ENCODE measurements around the gene TAF11L2.
"Not testable (repeated sequence)": the region's sequence is repeated elsewhere in the genome, so short reads cannot be mapped to it uniquely, and the experiment has no call there.

Gene TAF11L2

GRCh38 chr5:17497931-17498330 lies at the start of gene TAF11L2:
Gene TAF11L2 (plus strand): TSS chr5:17498231.
- not testable (repeated sequence) for H4K20me1 ChIP-seq; H3K4me2 ChIP-seq; H3K27ac ChIP-seq; H3K9me3 ChIP-seq (replicated peaks in 1 of 11); H3K4me3 ChIP-seq; H3K36me3 ChIP-seq; H3K4me1 ChIP-seq; H3K27me3 ChIP-seq; H3K9ac ChIP-seq

- TF ChIP-seq Cebpa-rat (IDR thresholded peaks at IDR 0.05): no peak
- Histone ChIP-seq H3K9me3 (replicated peaks in 1 of 11) (peaks cover 0 to 9% (median 0%) of the 10 kb centered on the region in 11 experiments; a peak in 2 of 22 replicates), H3K27ac (no peak overlapping the region), H3K4me3 (no peak overlapping the region), H3K4me1 (peaks cover 0 to 5% (median 2%) of the 10 kb centered on the region in 10 experiments; a peak in 5 of 20 replicates), H4K20me1 (no peaks in the 10 kb centered on the region), H3K36me3 (no peaks in the 10 kb centered on the region), H3K4me2 (no peak overlapping the region), H3K27me3 (no peaks in the 10 kb centered on the region), H3K9ac (no peak overlapping the region)
These were observed 49.2 kb upstream of the TAF11L2 start for GRCh38 chr5:17448877-17449276.

GRCh38 chr5:17452936-17453335 lies 45.1 kb upstream of the TAF11L2 start:
- no peaks in the 10 kb centered on the region for H3K27me3 ChIP-seq
- no peak overlapping the region for H3K27ac ChIP-seq
- H3K9me3 ChIP-seq (replicated peaks in 1 of 11): peaks cover 0 to 24% (median 15%) of the 10 kb centered on the region in 11 experiments; a peak in 15 of 22 replicates
- no peak for TF ChIP-seq Cebpa-rat (IDR thresholded peaks at IDR 0.05)
- H3K4me2 ChIP-seq: no peak overlapping the region
- no peaks in the 10 kb centered on the region for H3K4me1 ChIP-seq
- no peak overlapping the region for H3K4me3 ChIP-seq
- H4K20me1 ChIP-seq: no peaks in the 10 kb centered on the region
- no peak overlapping the region for H3K9ac ChIP-seq
- no peaks in the 10 kb centered on the region for H3K36me3 ChIP-seq

- no peak overlapping the region for H3K9ac ChIP-seq
- no peaks in the 10 kb centered on the region for H3K27me3 ChIP-seq
- H3K4me1 ChIP-seq: no peaks in the 10 kb centered on the region
- no peaks in the 10 kb centered on the region for H4K20me1 ChIP-seq
- peaks cover 0 to 26% (median 14%) of the 10 kb centered on the region in 11 experiments; a peak in 15 of 22 replicates for H3K9me3 ChIP-seq (replicated peaks in 1 of 11)
- H3K4me3 ChIP-seq: no peak overlapping the region
- H3K4me2 ChIP-seq: no peak overlapping the region
- no peaks in the 10 kb centered on the region for H3K36me3 ChIP-seq
- no peak for TF ChIP-seq Cebpa-rat (IDR thresholded peaks at IDR 0.05)
- H3K27ac ChIP-seq: no peak overlapping the region
These were observed 42.1 kb upstream of the TAF11L2 start for GRCh38 chr5:17455942-17456341.

GRCh38 chr5:17461793-17462192 lies 36.2 kb upstream of the TAF11L2 start:
- Histone ChIP-seq H3K9ac (no peak overlapping the region), H3K4me3 (no peak overlapping the region), H3K4me1 (no peaks in the 10 kb centered on the region), H3K27ac (no peak overlapping the region), H3K27me3 (no peaks in the 10 kb centered on the region), H4K20me1 (no peaks in the 10 kb centered on the region), H3K9me3 (replicated peaks in 1 of 11) (peaks cover 8 to 37% (median 26%) of the 10 kb centered on the region in 11 experiments; a peak in 19 of 22 replicates), H3K36me3 (no peaks in the 10 kb centered on the region), H3K4me2 (no peak overlapping the region)
- no peak for TF ChIP-seq Cebpa-rat (IDR thresholded peaks at IDR 0.05)

GRCh38 chr5:17463653-17464052 lies 34.4 kb upstream of the TAF11L2 start:
- no peaks in the 10 kb centered on the region for H4K20me1 ChIP-seq
- H3K36me3 ChIP-seq: no peaks in the 10 kb centered on the region
- TF ChIP-seq Cebpa-rat (IDR thresholded peaks at IDR 0.05): no peak
- no peak overlapping the region for H3K4me3 ChIP-seq
- peaks cover 8 to 34% (median 21%) of the 10 kb centered on the region in 11 experiments; a peak in 17 of 22 replicates for H3K9me3 ChIP-seq (replicated peaks in 1 of 11)
- H3K27me3 ChIP-seq: no peaks in the 10 kb centered on the region
- no peaks in the 10 kb centered on the region for H3K4me1 ChIP-seq
- H3K4me2 ChIP-seq: no peak overlapping the region
- no peak overlapping the region for H3K27ac ChIP-seq
- no peak overlapping the region for H3K9ac ChIP-seq

GRCh38 chr5:17470064-17470463 lies 28.0 kb upstream of the TAF11L2 start:
- Histone ChIP-seq H3K4me1 (no peaks in the 10 kb centered on the region), H3K27me3 (no peaks in the 10 kb centered on the region), H3K4me2 (no peak overlapping the region), H3K36me3 (no peaks in the 10 kb centered on the region), H3K9ac (no peak overlapping the region), H3K9me3 (replicated peaks in 1 of 11) (peaks cover 0 to 5% (median 0%) of the 10 kb centered on the region in 11 experiments; a peak in 1 of 22 replicates), H4K20me1 (no peaks in the 10 kb centered on the region), H3K4me3 (no peak overlapping the region), H3K27ac (no peak overlapping the region)
- TF ChIP-seq Cebpa-rat (IDR thresholded peaks at IDR 0.05): no peak

GRCh38 chr5:17475064-17475463 lies 23.0 kb upstream of the TAF11L2 start:
- H3K4me2 ChIP-seq, H3K9ac ChIP-seq, H3K27me3 ChIP-seq: not testable (repeated sequence)

GRCh38 chr5:17477043-17477442 lies 21.0 kb upstream of the TAF11L2 start:
- H3K36me3 ChIP-seq: no peaks in the 10 kb centered on the region
- no peaks in the 10 kb centered on the region for H4K20me1 ChIP-seq
- H3K9ac ChIP-seq: no peak overlapping the region
- no peaks in the 10 kb centered on the region for H3K9me3 ChIP-seq (replicated peaks in 1 of 11)
- H3K27ac ChIP-seq: no peak overlapping the region
- no peak for TF ChIP-seq Cebpa-rat (IDR thresholded peaks at IDR 0.05)
- peak overlapping the region in 6 of 11 experiments; percentile 18 to 52 (median 34); a peak in 10 of 22 replicates for H3K4me2 ChIP-seq
- peaks cover 0 to 15% (median 11%) of the 10 kb centered on the region in 10 experiments; a peak in 11 of 20 replicates for H3K4me1 ChIP-seq
- no peak overlapping the region for H3K4me3 ChIP-seq
- no peaks in the 10 kb centered on the region for H3K27me3 ChIP-seq

More at GRCh38 chr5:17475064-17475463, 23.0 kb upstream of the TAF11L2 start:
- peaks cover 0 to 15% (median 11%) of the 10 kb centered on the region in 10 experiments; a peak in 11 of 20 replicates for H3K4me1 ChIP-seq
- not testable (repeated sequence) for H3K9me3 ChIP-seq (replicated peaks in 1 of 11); H3K36me3 ChIP-seq; H4K20me1 ChIP-seq; H3K4me3 ChIP-seq; H3K27ac ChIP-seq

- Histone ChIP-seq H3K4me1 (peaks cover 0 to 15% (median 11%) of the 10 kb centered on the region in 10 experiments; a peak in 11 of 20 replicates), H3K9ac (no peak overlapping the region), H4K20me1 (no peaks in the 10 kb centered on the region), H3K4me3 (no peak overlapping the region), H3K9me3 (replicated peaks in 1 of 11) (no peaks in the 10 kb centered on the region), H3K4me2 (peak overlapping the region in 7 of 11 experiments; percentile 15 to 52 (median 27); a peak in 14 of 22 replicates), H3K27ac (no peak overlapping the region), H3K36me3 (no peaks in the 10 kb centered on the region), H3K27me3 (no peaks in the 10 kb centered on the region)
- TF ChIP-seq Cebpa-rat (IDR thresholded peaks at IDR 0.05): no peak
These were observed 20.3 kb upstream of the TAF11L2 start for GRCh38 chr5:17477573-17478265.
